NCI-H1048 (cell line): Measurements from ENCODE around the gene DUSP7.

Experiments
- DNase-seq: peaks from one replicate; lab custom pipeline; 2025; lab: John Stamatoyannopoulos, UW

Gene DUSP7, protein sequence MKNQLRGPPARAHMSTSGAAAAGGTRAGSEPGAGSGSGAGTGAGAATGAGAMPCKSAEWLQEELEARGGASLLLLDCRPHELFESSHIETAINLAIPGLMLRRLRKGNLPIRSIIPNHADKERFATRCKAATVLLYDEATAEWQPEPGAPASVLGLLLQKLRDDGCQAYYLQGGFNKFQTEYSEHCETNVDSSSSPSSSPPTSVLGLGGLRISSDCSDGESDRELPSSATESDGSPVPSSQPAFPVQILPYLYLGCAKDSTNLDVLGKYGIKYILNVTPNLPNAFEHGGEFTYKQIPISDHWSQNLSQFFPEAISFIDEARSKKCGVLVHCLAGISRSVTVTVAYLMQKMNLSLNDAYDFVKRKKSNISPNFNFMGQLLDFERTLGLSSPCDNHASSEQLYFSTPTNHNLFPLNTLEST

GRCh38 chr3:52056521-52056967, at the start of gene DUSP7:
Gene DUSP7 (minus strand): TSS chr3:52056571. CDS start chr3:52056366, 205 bp downstream.
- DNase-seq = peak; percentile 14

- DNase-seq = no peak
These were observed 48.6 kb upstream of the DUSP7 start for GRCh38 chr3:52104684-52105640.

- no peak for DNase-seq
These were observed 46.6 kb upstream of the DUSP7 start for GRCh38 chr3:52102934-52103333.

DNA sequence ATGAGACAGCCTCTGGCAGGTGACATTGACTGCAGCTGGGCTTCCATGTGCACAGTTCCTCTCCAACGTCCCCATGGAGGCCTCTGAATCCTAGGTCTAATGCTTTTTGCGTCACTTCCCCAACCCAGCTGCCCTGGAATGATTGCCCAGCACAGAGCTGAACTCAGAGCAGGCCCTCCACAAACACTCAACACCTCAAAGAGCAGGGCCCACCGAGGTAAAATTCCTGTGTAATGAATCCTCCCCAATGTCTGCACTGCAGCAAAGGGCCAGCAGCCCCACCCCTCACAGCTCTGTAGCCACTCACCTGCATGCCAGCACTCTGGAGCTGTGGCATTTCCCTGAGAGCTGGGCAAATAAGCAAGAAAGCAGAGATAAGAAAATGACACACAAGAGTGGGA, 42.6 kb upstream of the DUSP7 start:
- DNase-seq = no peak

DNA sequence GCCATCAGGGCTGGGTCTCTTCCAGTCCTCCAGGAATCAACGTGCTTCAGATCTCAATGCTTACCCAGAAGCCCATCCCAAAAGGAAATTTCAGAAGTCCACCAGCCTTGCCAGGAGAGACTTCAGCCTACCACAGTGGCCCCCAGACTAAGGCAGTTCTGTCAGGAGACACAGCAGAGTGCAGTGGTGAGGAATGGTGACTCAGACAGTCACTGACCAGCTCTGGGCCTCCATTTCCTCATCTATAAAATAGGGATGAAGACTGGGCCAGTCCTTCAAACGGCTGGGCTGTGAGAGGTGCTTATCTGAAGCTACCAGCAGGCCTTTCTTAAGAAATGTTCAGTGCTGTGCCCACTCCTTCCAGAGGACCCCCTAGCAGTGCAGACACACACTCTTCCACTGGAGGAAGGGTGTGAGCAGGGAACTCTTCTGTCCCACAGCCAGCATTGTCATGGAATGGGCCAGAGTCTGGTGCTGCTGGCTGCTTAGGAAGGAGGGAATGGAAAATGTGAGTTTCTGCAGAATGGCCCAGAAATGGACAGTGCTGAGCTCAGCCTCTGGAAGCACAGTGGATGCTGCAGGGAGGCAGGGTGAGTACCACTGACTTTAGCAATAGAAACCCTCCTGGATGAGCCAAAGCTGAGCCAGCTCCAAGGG, 41.6 kb upstream of the DUSP7 start:
- no peak for DNase-seq

DNA sequence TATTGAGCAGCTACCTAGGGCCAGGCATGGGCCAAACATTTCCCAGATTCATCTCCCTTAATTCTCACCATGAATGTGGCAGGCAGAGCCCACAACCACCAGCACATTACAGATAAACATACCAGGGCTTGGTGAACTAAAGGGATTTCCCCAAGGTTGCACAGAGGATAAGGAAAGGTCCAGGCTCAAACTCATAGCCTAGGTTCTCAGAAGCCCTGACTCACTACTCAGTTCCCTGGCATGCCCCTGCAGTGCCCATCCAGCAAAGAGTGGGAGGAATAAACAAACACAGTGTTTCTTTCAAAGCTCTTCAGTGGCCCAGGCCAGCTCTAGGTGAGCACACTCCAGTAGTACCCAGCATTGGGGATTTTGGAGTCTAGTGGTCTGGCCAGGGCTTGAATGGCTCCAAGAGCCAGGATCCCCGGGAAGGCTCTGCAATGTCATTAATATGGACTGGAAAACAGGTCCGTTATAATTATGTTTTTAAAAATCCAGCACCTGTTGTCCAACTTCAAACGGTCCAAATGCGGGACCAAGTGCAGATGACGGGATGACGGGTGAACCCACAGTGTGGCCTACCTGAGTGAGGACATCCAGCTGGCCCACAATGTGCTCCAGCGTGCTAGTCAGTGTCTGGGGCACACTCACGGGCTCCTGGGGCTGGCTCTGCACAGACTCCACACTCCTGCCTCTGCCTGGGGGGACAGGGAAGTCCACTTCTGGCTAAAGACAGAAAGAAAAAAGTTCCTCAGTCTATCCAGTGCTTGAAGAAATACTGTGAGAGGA, 39.8 kb upstream of the DUSP7 start:
- no peak for DNase-seq

- DNase-seq = no peak
These were observed 38.5 kb upstream of the DUSP7 start for GRCh38 chr3:52094571-52095485.

DNA sequence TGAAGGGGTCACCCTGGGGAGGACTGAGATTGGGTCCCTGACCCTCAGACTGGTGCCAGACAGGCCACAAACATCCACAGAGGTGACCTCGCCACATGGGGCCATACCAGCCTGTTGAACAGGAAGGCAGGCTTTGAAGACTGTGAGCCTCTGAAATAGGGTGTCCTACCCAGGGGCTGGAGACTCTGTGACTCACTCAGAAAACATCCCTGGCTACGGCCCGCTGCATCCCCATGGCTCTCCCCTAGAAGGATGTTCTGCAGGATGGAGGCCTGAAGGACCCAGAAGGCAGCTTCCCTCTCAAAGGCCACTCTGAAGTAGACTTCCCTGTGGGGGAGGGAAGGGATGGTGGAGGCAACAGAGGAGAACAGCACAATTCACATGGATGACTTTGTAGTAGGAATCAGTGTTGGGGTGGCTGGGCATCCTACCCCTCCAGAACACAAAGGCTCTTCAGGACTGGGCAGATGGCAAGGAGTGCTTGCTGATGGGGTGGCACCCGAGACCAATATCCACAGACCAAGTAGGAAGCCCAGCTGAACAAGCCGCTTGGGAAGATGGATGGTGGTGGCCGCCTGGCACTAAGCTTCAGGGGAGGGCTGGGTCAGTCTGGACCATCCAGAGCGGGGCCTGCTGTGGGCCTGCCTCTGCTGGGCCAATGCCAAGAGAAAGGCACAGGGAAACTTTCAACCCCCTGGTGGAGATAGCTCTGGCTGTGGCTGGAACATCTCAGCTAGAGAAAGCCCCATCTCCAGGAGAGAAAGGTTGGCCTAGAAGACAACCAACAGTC, 37.6 kb upstream of the DUSP7 start:
- DNase-seq = no peak

GRCh38 chr3:52092891-52093290, 36.5 kb upstream of the DUSP7 start:
- DNase-seq = no peak

GRCh38 chr3:52092271-52092660, 35.9 kb upstream of the DUSP7 start:
- DNase-seq = no peak

GRCh38 chr3:52091586-52092270, 35.4 kb upstream of the DUSP7 start:
- no peak for DNase-seq

- DNase-seq = no peak
These were observed 34.6 kb upstream of the DUSP7 start for GRCh38 chr3:52090933-52091468.

DNA sequence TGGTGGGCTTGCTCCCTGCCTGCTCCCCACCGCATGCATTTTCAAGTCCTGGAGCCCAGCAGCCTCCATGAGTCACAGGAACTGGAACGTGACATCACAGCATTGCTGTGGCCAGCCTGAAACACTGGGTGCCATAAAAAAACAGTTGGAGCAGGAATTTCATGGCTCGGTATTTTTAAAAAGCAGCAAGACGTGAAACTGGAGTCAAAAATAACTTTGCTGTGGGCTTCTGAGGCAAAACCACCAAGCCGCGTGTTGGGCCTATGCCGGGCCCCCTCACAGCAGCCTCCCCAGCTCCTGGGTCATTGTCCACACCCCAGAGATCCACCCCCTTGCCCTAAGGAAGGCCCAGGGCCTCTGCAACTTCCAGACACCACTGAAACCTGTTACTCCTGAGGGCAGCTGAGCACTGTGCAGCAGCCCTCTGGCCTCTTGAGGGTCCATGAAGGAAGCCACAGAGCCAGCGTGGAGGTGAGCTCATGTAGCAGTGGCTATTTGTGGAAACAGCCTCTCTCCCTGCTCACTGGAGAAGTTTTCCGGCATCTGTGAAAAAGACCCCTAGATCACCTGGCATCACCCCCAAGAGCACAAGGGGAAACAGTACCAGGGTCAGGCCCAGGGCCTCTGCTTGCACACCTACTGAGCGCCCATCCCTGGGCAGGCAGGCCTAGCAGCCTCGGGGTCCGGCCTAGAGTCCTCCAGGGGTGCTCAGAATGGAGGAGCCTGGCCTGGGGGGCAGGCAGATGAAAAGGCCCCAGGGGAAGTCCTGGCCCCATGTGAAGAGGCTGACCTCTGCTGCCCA, 34.0 kb upstream of the DUSP7 start:
- no peak for DNase-seq

- DNase-seq = no peak
These were observed 33.3 kb upstream of the DUSP7 start for GRCh38 chr3:52089691-52090090.

- DNase-seq = no peak
These were observed 32.3 kb upstream of the DUSP7 start for GRCh38 chr3:52088445-52089367.

- no peak for DNase-seq
These were observed 31.4 kb upstream of the DUSP7 start for GRCh38 chr3:52087731-52088130.
